Gastrocnemius medialis (tissue), 4 donors: ENCODE results near the gene NMBR.

Experiments used
- CTCF ChIP-seq, 5 experiments: fragments of 450-650 bp in 3 of 5; fragments of 200-600 bp in 2 of 5; sonication (generic) in 2 of 5; IDR thresholded peaks in 4 of 5; conservative IDR thresholded peaks in 1 of 5; 1 replicate in 4 of 5; 2 replicates in 1 of 5; pipeline ENCODE4 v1.5.1; 2016 to 2019; ENCODE audit warnings: antibody characterized with exemption in 5 of 5, mild to moderate bottlenecking in 3 of 5, moderate library complexity in 3 of 5
- POLR2A ChIP-seq, 2 donors: fragments of 450-650 bp; IDR thresholded peaks; one replicate each; pipeline ENCODE4 v1.6.1; 2017; ENCODE audit warnings: antibody characterized with exemption in 2 of 2, mild to moderate bottlenecking in 2 of 2, moderate library complexity in 2 of 2

GRCh38 chr6:142193621-142194020, 46.7 kb upstream of the NMBR start:
- no peak for TF ChIP-seq CTCF (IDR thresholded peaks at IDR 0.05 in 4 of 5, conservative IDR thresholded peaks at IDR 0.05 in 1 of 5)
- no peak for TF ChIP-seq POLR2A (IDR thresholded peaks at IDR 0.05)
